HEK293 (cell line): Measurements from ENCODE around the gene TMEM260.

Source experiments
- ZNF24 ChIP-seq: fragments of 450-650 bp; formaldehyde crosslinking; IDR thresholded peaks from 2 replicates; pipeline ENCODE4 v1.5.1; 2016; ENCODE audit warnings: missing biosample characterization, missing genetic modification characterization
- TF ChIP-seq, protein P1 (sequence below): fragments of 450-650 bp; formaldehyde crosslinking; IDR thresholded peaks from 2 replicates; pipeline ENCODE4 v1.5.1; 2016; ENCODE audit warnings: missing biosample characterization, missing genetic modification characterization
- TF ChIP-seq, protein P2 (sequence below): fragments of 450-650 bp; formaldehyde crosslinking; IDR thresholded peaks from 2 replicates; pipeline ENCODE4 v1.5.1; 2016; ENCODE audit warnings: missing biosample characterization, missing genetic modification characterization, low read depth

DNA sequence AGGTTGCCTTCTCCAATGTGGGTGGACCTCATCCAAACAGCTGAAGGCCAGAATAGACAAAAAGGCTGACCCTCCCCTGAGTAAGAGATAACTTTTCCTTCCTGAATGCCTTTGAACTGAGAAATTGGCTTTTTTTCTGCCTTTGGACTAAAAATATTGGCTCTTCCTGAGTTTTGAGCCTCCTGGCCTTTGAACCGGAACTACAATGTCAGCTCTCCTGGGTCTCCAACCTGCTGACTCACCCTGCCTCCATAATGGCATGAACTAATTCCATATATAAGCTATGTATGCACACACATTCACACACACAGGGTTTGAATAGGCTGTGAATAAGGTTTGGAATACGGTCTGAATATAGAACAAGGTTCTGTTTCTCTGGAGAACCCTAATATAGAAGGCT, 39.7 kb upstream of the TMEM260 start:
- TF ChIP-seq, protein P1, sequence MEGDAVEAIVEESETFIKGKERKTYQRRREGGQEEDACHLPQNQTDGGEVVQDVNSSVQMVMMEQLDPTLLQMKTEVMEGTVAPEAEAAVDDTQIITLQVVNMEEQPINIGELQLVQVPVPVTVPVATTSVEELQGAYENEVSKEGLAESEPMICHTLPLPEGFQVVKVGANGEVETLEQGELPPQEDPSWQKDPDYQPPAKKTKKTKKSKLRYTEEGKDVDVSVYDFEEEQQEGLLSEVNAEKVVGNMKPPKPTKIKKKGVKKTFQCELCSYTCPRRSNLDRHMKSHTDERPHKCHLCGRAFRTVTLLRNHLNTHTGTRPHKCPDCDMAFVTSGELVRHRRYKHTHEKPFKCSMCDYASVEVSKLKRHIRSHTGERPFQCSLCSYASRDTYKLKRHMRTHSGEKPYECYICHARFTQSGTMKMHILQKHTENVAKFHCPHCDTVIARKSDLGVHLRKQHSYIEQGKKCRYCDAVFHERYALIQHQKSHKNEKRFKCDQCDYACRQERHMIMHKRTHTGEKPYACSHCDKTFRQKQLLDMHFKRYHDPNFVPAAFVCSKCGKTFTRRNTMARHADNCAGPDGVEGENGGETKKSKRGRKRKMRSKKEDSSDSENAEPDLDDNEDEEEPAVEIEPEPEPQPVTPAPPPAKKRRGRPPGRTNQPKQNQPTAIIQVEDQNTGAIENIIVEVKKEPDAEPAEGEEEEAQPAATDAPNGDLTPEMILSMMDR = no peak
- TF ChIP-seq, protein P2, sequence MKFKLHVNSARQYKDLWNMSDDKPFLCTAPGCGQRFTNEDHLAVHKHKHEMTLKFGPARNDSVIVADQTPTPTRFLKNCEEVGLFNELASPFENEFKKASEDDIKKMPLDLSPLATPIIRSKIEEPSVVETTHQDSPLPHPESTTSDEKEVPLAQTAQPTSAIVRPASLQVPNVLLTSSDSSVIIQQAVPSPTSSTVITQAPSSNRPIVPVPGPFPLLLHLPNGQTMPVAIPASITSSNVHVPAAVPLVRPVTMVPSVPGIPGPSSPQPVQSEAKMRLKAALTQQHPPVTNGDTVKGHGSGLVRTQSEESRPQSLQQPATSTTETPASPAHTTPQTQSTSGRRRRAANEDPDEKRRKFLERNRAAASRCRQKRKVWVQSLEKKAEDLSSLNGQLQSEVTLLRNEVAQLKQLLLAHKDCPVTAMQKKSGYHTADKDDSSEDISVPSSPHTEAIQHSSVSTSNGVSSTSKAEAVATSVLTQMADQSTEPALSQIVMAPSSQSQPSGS = no peak
- TF ChIP-seq ZNF24 (tag by site-specific recombination) = no peak
